Right atrium auricular region (tissue), 2 donors: ENCODE measurements around the gene GBE1. TPM values are rescaled to one million over a fixed set of nuclear protein-coding genes. Genes with fewer than 3 reads are reported as not detected.

ENCODE experiments used
- DNase-seq: peaks from one replicate; pipeline ENCODE4 v3.0.0-alpha.2; 2019; ENCODE audit warnings: low spot score
- H3K27ac ChIP-seq, 2 donors: fragments of 200-600 bp; sonication (generic); 1 replicate in 1 of 2; 2 replicates in 1 of 2; pipeline ENCODE4 v1.5.1; 2016 to 2019
- H3K27me3 ChIP-seq, 2 donors: fragments of 200-600 bp; sonication (generic); one replicate each; pipeline versions ENCODE4 v1.5.1 to v1.6.0; 2017 to 2019
- H3K36me3 ChIP-seq: fragments of 200-600 bp; sonication (generic); one replicate; pipeline ENCODE4 v1.5.1; 2016
- H3K4me1 ChIP-seq, 2 donors: fragments of 200-600 bp; sonication (generic); one replicate each; pipeline versions ENCODE4 v1.5.1 to v1.6.0; 2017 to 2019
- H3K4me3 ChIP-seq, 2 donors: fragments of 200-600 bp; sonication (generic); 1 replicate in 1 of 2; 2 replicates in 1 of 2; pipeline ENCODE4 v1.5.1; 2017 to 2019; ENCODE audit warnings: mild to moderate bottlenecking in 1 of 2, moderate library complexity in 1 of 2
- H3K9me3 ChIP-seq, 2 donors: fragments of 200-600 bp; sonication (generic); one replicate each; pipeline ENCODE4 v1.5.1; 2019
- CTCF ChIP-seq, 2 donors: fragments of 200-600 bp; sonication (generic); IDR thresholded peaks; one replicate each; pipeline ENCODE4 v1.5.1; 2019; ENCODE audit warnings: antibody characterized with exemption in 2 of 2
- total RNA-seq, 2 donors: library from RNA; depleted of rRNA; stranded (reverse); fragments of >200 nt; gene quantifications; one replicate each; pipeline ENCODE4 v1.1.0, GENCODE V29; 2016

The GBE1 gene
- total RNA-seq, 2 donors from 2014 or later = 52.5 to 72.6 TPM

- Histone ChIP-seq H3K36me3 (no peaks in the 10 kb centered on the region), H3K27me3 (no peaks in the 10 kb centered on the region), H3K27ac (peak overlapping the region; percentile 58 to 63), H3K9me3 (no peaks in the 10 kb centered on the region), H3K4me3 (no peak overlapping the region), H3K4me1 (peaks cover 4 to 9% of the 10 kb centered on the region in 2 donors)
- DNase-seq = no peak
- no peak for TF ChIP-seq CTCF (IDR thresholded peaks at IDR 0.05)
Observed at GRCh38 chr3:81716870-81717509, 44.5 kb downstream of the GBE1 start.

DNA sequence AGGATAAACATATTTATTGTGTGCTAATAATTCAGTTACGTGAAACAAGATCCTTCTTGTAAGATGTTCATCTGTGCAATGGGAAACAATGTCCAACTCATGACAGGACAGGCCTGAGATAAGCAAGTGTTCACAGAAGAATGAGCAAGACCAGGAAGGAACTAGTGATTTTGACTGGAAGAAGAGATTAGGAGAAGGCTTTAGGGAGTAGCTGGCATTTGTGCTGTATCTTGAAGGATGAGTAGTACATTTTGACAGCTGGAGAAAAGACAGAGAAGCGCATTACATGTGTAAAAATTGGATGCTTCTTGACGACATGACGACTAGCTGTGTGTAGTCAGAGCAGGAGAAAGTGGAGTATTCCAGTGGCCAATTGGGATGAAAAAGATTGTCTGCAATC is 48.4 kb downstream of the GBE1 start:
- H3K27me3 ChIP-seq = no peaks in the 10 kb centered on the region
- H3K9me3 ChIP-seq = no peaks in the 10 kb centered on the region
- no peak for TF ChIP-seq CTCF (IDR thresholded peaks at IDR 0.05)
- H3K4me3 ChIP-seq = no peak overlapping the region
- no peak for DNase-seq
- H3K36me3 ChIP-seq = no peaks in the 10 kb centered on the region
- peaks cover 4 to 18% of the 10 kb centered on the region in 2 donors for H3K4me1 ChIP-seq
- no peak overlapping the region for H3K27ac ChIP-seq

- H3K4me1 ChIP-seq = peaks cover 0 to 17% of the 10 kb centered on the region in 2 donors
Observed at GRCh38 chr3:81709606-81710005, 51.8 kb downstream of the GBE1 start.

DNA sequence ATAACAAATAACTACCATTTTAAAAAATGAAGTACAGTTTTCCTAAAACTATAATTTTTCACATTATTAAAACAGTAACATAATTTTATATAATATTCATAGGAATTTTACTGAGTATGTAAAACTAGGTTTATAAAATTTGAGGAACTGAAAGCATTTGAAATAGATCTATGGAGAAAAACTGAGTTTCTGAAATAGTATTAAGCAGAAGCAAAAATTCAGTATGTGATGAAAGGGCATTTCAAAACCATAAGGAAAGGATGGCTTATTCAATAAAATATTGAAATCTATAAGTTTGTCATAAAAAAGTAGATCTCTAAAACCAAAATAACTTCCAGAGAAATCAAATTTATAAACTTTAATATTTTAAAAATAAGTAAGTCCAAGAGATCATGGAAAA is 53.4 kb downstream of the GBE1 start:
- Histone ChIP-seq H3K36me3 (peaks cover 5% of the 10 kb centered on the region), H3K27ac (no peak overlapping the region), H3K9me3 (no peaks in the 10 kb centered on the region), H3K4me3 (no peak overlapping the region), H3K27me3 (no peaks in the 10 kb centered on the region), H3K4me1 (peaks cover 0 to 17% of the 10 kb centered on the region in 2 donors)
- no peak for DNase-seq
- TF ChIP-seq CTCF (IDR thresholded peaks at IDR 0.05) = no peak

More at GRCh38 chr3:81709606-81710005, 51.8 kb downstream of the GBE1 start:
- Histone ChIP-seq H3K27ac (no peak overlapping the region), H3K36me3 (peaks cover 4% of the 10 kb centered on the region), H3K27me3 (no peaks in the 10 kb centered on the region), H3K9me3 (no peaks in the 10 kb centered on the region), H3K4me3 (no peak overlapping the region)
- TF ChIP-seq CTCF (IDR thresholded peaks at IDR 0.05) = no peak
- DNase-seq = no peak

DNA sequence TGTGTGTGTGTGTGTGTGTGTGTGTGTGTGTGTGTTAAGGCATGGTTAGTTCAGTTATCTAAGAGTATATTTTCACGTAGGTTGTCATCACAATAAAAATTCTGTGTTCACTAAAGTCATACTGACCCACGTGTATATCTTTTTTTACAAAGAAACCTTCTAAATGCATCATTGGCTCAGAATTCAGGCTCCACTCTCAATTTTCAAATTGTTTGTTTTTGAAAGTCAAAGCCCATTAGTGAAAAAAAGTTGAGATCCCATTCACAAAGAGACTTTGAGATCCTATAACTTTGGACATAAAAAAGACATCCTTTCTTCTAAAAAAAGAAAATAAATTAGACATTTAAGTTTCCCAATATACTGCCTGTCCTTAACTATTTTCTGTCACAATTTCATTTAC is 59.3 kb downstream of the GBE1 start:
- Histone ChIP-seq H3K4me3 (no peak overlapping the region), H3K27me3 (no peaks in the 10 kb centered on the region), H3K36me3 (peaks cover 10% of the 10 kb centered on the region), H3K27ac (no peak overlapping the region), H3K9me3 (no peaks in the 10 kb centered on the region), H3K4me1 (peaks cover 0 to 8% of the 10 kb centered on the region in 2 donors)
- TF ChIP-seq CTCF (IDR thresholded peaks at IDR 0.05) = no peak
- DNase-seq = no peak
